Trophoblast cell (in vitro differentiated cells and primary cell): ENCODE results near the gene METTL26.
A peak's percentile ranks its signal among the peaks of the same experiment; 100 is the strongest.

Source experiments
- DNase-seq, 2 donors: peaks; one replicate each; pipeline ENCODE4 v3.0.0-alpha.2; 2016
- H2AFZ ChIP-seq: 2 replicates; pipeline ENCODE4 v1.6.1; 2013; ENCODE audit warnings: low read length, moderate library complexity, mild to moderate bottlenecking; ENCODE audit not compliant: insufficient read depth, poor library complexity
- H2AK5ac ChIP-seq: 2 replicates; pipeline ENCODE4 v1.6.1; 2013; ENCODE audit warnings: mild to moderate bottlenecking, low read length
- H2BK120ac ChIP-seq: 2 replicates; pipeline ENCODE4 v1.6.1; 2013; ENCODE audit warnings: low read length, mild to moderate bottlenecking, moderate library complexity; ENCODE audit not compliant: insufficient read depth, poor library complexity
- H2BK12ac ChIP-seq: 2 replicates; pipeline ENCODE4 v1.6.1; 2013; ENCODE audit warnings: mild to moderate bottlenecking, low read length, moderate library complexity
- H2BK5ac ChIP-seq: 2 replicates; pipeline ENCODE4 v1.6.1; 2013; ENCODE audit warnings: low read length, low read depth, moderate library complexity, mild to moderate bottlenecking; ENCODE audit not compliant: poor library complexity
- H3K14ac ChIP-seq: 2 replicates; pipeline ENCODE4 v1.6.1; 2013; ENCODE audit warnings: mild to moderate bottlenecking, low read length
- H3K18ac ChIP-seq: 2 replicates; pipeline ENCODE4 v1.6.1; 2013; ENCODE audit warnings: mild to moderate bottlenecking, low read length
- H3K23ac ChIP-seq: 2 replicates; pipeline ENCODE4 v1.6.1; 2013; ENCODE audit warnings: low read length
- H3K27ac ChIP-seq: 2 replicates; pipeline ENCODE4 v1.5.1; 2013; ENCODE audit warnings: low read depth, mild to moderate bottlenecking, inconsistent platforms, low read length, moderate library complexity
- H3K27me3 ChIP-seq: 2 replicates; pipeline ENCODE4 v1.6.1; 2013; ENCODE audit warnings: inconsistent platforms, mild to moderate bottlenecking, low read length, moderate library complexity; ENCODE audit not compliant: insufficient read depth
- H3K36me3 ChIP-seq, 2 experiments: 1 replicate in 1 of 2; 2 replicates in 1 of 2; pipeline ENCODE4 v1.6.1; 2013; ENCODE audit warnings: low read length in 2 of 2, mild to moderate bottlenecking in 2 of 2, moderate library complexity in 1 of 2; ENCODE audit not compliant: insufficient read depth in 2 of 2, control insufficient read depth in 1 of 2
- H3K4ac ChIP-seq: 2 replicates; pipeline ENCODE4 v1.6.1; 2013; ENCODE audit warnings: low read depth, mild to moderate bottlenecking, low read length, moderate library complexity
- H3K4me1 ChIP-seq, 2 experiments: 1 replicate in 1 of 2; 2 replicates in 1 of 2; pipeline ENCODE4 v1.6.1; 2013; ENCODE audit warnings: low read length in 2 of 2, mild to moderate bottlenecking in 2 of 2, moderate library complexity in 1 of 2; ENCODE audit not compliant: insufficient read depth in 2 of 2, control insufficient read depth in 1 of 2
- H3K4me2 ChIP-seq: 2 replicates; pipeline ENCODE4 v1.6.1; 2013; ENCODE audit warnings: inconsistent platforms, mild to moderate bottlenecking, low read length, moderate library complexity
- H3K4me3 ChIP-seq: 2 replicates; pipeline ENCODE4 v1.5.1; 2013; ENCODE audit warnings: mild to moderate bottlenecking, low read depth, low read length, inconsistent platforms
- H3K79me1 ChIP-seq: one replicate; pipeline ENCODE4 v1.6.1; 2013; ENCODE audit warnings: low read length
- H3K79me2 ChIP-seq: 2 replicates; pipeline ENCODE4 v1.6.1; 2013; ENCODE audit warnings: low read length, mild to moderate bottlenecking; ENCODE audit not compliant: control insufficient read depth, insufficient read depth, poor library complexity
- H3K9ac ChIP-seq: 2 replicates; pipeline ENCODE4 v1.6.1; 2013; ENCODE audit warnings: mild to moderate bottlenecking, low read length
- H3K9me3 ChIP-seq: 2 replicates; pipeline ENCODE4 v1.6.1; 2013; ENCODE audit warnings: low read depth, mild to moderate bottlenecking, control low read depth, inconsistent platforms, low read length; ENCODE audit not compliant: insufficient read depth
- H4K12ac ChIP-seq: 2 replicates; pipeline ENCODE4 v1.6.1; 2013; ENCODE audit warnings: low read depth, mild to moderate bottlenecking, low read length, moderate library complexity
- H4K8ac ChIP-seq: 2 replicates; pipeline ENCODE4 v1.6.1; 2013; ENCODE audit warnings: low read depth, mild to moderate bottlenecking, low read length, moderate library complexity
- H4K91ac ChIP-seq: one replicate; pipeline ENCODE4 v1.6.1; 2013; ENCODE audit warnings: low read depth, mild to moderate bottlenecking, low read length, moderate library complexity
- WGBS: extraction: QIAGEN DNeasy Blood & Tissue Kit; methylation state at CpG from one replicate; pipeline ENCODE4 v1.1.7; 2013; ENCODE audit warnings: missing lambda C conversion rate; ENCODE audit not compliant: insufficient read length, insufficient coverage; ENCODE audit errors: extremely low coverage; 5-methylcytosine and 5-hydroxymethylcytosine counted together

Gene METTL26

DNA sequence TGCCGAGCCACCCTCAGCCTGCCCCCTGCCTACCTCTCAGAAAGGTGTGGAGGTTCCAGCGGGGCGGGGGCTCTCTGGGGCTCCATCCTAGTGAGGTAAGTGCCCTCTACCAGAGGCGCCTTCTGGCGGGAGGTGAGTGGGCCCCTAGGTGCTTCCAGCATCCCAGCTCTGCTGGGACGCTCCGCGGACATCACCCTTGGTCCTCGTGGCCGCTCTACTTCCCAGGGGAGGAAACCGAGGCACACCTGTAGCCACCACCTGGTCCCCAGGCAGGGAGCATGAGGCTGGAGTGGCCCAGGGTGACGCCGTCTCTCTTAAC, 6.9 kb upstream of the METTL26 start:
- Histone ChIP-seq H3K79me2 (peaks cover 5% of the 10 kb centered on the region), H3K4ac (no peak overlapping the region), H2AK5ac (peak overlapping the region; percentile 10), H2BK12ac (peak overlapping the region; percentile 9), H3K79me1 (peaks cover 10% of the 10 kb centered on the region), H3K9ac (no peak overlapping the region), H4K8ac (no peak overlapping the region), H3K4me3 (no peak overlapping the region), H3K23ac (no peak overlapping the region), H3K9me3 (peaks cover 1% of the 10 kb centered on the region), H3K4me2 (peak overlapping the region; percentile 72), H4K12ac (no peak overlapping the region), H4K91ac (peak overlapping the region; percentile 2), H3K18ac (no peak overlapping the region), H3K27ac (no peak overlapping the region), H3K36me3 (peaks cover 0 to 4% of the 10 kb centered on the region in 2 experiments), H3K14ac (no peak overlapping the region), H3K27me3 (no peaks in the 10 kb centered on the region), H2AFZ (no peak overlapping the region), H2BK120ac (no peak overlapping the region), H2BK5ac (no peak overlapping the region), H3K4me1 (peaks cover 14 to 29% of the 10 kb centered on the region in 2 experiments)
- WGBS, result no CpG with 5 or more reads among the region's 13 CpGs
- DNase-seq, result no peak

DNA sequence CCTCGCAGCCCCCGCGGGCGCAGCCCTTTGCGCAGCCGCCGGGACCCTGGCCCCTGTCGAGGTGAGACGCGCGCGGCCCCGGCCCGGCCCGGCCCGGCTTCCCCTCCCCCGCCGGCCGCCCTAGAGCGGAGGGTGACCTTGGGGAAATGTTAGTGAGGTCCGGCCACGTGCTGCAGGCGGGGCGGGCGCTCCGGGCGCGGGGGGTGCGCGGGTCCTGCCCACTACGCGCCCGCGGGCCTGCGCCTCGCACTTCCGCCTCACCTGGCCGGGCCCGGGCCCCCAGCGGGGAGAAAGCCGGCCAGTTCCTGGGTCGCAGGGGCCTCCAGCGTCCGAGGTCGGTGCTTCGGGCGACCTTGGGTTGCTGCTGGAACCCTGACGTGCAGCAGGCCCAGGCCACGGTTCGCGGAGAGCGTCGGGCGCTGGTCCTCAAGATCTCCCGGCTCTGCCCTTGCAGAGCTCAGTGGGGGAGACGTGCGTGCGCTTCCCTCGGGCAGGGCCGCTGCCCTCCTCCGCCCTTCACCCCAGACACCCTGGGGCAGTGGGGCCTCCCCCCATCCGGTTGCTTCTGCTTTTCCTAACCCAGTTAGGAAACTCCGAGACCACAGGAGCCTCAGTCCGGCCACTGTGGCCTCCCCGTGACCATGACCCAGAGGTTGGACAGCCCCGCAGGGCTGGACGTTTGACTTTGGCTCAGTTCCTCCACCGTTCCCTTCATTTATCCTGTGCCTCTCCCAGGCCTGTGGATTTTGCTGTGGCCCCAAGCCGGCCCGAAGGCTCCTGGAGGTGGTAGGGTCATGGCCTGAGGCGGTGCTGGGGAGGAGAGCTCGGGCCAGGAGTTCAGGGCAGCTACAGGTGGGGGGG, 6.3 kb upstream of the METTL26 start:
- peak overlapping the region; percentile 9 for H2BK12ac ChIP-seq
- peak overlapping the region; percentile 39 for H4K12ac ChIP-seq
- peaks cover 1% of the 10 kb centered on the region for H3K9me3 ChIP-seq
- peak overlapping the region; percentile 76 for H3K4me3 ChIP-seq
- H2BK5ac ChIP-seq, result no peak overlapping the region
- H3K27ac ChIP-seq, result no peak overlapping the region
- H3K27me3 ChIP-seq, result no peaks in the 10 kb centered on the region
- H3K4ac ChIP-seq, result peak overlapping the region; percentile 3
- peaks cover 5% of the 10 kb centered on the region for H3K79me2 ChIP-seq
- peak; percentile 50 to 57 for DNase-seq
- peak overlapping the region; percentile 65 for H4K91ac ChIP-seq
- peak overlapping the region; percentile 78 for H2AFZ ChIP-seq
- H3K36me3 ChIP-seq, result peaks cover 0 to 4% of the 10 kb centered on the region in 2 experiments
- H2AK5ac ChIP-seq, result peak overlapping the region; percentile 10
- no peak overlapping the region for H3K23ac ChIP-seq
- peak overlapping the region; percentile 51 for H3K14ac ChIP-seq
- peak overlapping the region; percentile 72 for H3K4me2 ChIP-seq
- H4K8ac ChIP-seq, result peak overlapping the region; percentile 57
- H3K9ac ChIP-seq, result no peak overlapping the region
- H3K18ac ChIP-seq, result peak overlapping the region; percentile 23
- H2BK120ac ChIP-seq, result peak overlapping the region; percentile 16
- H3K79me1 ChIP-seq, result peaks cover 12% of the 10 kb centered on the region
- WGBS, result no CpG with 5 or more reads among the region's 72 CpGs
- peaks cover 16 to 31% of the 10 kb centered on the region in 2 experiments for H3K4me1 ChIP-seq

DNA sequence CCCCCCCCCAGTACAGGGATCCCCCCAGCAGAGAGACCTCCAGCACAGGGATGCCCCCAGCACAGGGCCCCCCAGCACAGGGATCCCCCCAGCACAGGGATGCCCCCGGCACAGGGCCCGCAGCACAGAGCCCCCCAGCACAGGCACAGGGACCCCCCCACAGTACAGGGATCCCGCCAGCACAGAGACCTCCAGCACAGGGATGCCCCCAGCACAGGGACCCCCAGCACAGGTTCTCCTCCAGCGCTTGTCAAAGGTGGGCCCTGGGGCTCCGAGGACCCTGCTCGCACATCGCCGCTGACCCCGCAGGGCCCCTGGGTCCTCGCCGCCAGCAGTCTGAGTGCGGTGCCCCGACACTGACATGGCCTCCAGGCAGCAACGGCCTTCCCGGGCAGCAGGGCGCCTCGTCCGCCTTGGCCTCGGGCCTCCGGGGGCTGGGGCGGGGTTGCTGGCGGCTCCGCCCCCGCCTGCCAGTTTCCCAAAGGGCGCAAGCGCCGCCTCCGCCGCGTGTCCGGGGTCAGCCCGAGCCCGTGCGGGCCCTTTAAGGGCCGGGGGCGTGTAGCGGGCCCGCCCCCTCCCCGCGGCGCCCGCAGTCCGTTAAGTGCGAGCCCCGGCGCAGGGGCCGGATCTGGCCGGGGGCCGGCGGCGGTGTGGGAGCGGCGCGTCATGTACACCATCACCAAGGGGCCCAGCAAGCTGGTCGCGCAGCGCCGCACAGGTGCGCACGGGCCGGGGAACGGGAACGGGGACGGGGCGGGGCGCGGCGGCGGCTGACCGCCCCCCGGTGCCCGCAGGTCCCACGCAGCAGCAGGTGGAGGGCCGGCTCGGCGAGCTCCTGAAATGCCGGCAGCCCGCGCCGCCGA, 5.5 kb upstream of the METTL26 start, which contains the start of gene MCRIP2:
TSS of gene MCRIP2 (plus strand) at position 503 of the 863 bp plus-strand sequence. CDS start at position 667, 164 bp downstream.
- H4K12ac ChIP-seq, result peak within 1 kb of the TSS; percentile 46
- H3K79me2 ChIP-seq, result peaks cover 7% of the 10 kb centered on the region
- H3K27ac ChIP-seq, result no peak within 1 kb of the TSS
- no peaks in the 10 kb centered on the region for H3K27me3 ChIP-seq
- no CpG with 5 or more reads among the region's 81 CpGs for WGBS
- peak within 1 kb of the TSS; percentile 80 for H3K4ac ChIP-seq
- H3K14ac ChIP-seq, result peak within 1 kb of the TSS; percentile 54
- peak within 1 kb of the TSS; percentile 80 for H4K8ac ChIP-seq
- H3K36me3 ChIP-seq, result no peaks in the 10 kb centered on the region
- peak within 1 kb of the TSS; percentile 78 for H2AFZ ChIP-seq
- peaks cover 1% of the 10 kb centered on the region for H3K9me3 ChIP-seq
- H3K4me1 ChIP-seq, result peaks cover 16 to 33% of the 10 kb centered on the region in 2 experiments
- peak; percentile 79 to 80 for DNase-seq
- H3K4me3 ChIP-seq, result peak within 1 kb of the TSS; percentile 76
- H3K18ac ChIP-seq, result peak within 1 kb of the TSS; percentile 40
- H2BK12ac ChIP-seq, result peak within 1 kb of the TSS; percentile 42
- peak within 1 kb of the TSS; percentile 47 for H3K9ac ChIP-seq
- H4K91ac ChIP-seq, result peak within 1 kb of the TSS; percentile 65
- H3K79me1 ChIP-seq, result peaks cover 17% of the 10 kb centered on the region
- peak within 1 kb of the TSS; percentile 64 for H2BK5ac ChIP-seq
- H3K23ac ChIP-seq, result no peak within 1 kb of the TSS
- H2BK120ac ChIP-seq, result peak within 1 kb of the TSS; percentile 18
- peak within 1 kb of the TSS; percentile 72 for H3K4me2 ChIP-seq
- H2AK5ac ChIP-seq, result peak within 1 kb of the TSS; percentile 7

DNA sequence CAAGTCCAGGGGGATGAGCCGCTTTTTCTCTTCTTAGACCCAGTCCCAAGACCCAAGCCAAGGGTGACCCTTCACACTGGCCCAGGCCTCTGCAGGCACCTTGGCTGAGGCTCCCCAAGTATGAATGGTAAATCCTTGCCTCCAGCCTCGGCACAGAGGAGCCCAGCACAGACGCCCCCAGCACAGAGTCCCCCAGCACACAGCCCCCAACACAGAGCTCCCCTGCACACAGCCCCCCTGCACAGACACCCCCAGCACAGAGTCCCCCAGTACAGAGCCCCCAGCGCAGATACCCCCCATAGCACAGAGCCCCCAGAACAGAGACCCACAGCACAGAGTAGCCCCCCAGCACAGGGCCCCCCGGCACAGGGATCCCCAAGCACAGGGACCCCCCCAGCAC, 4.5 kb upstream of the METTL26 start:
- H2BK12ac ChIP-seq, result no peak overlapping the region
- no peak overlapping the region for H3K4me2 ChIP-seq
- WGBS, result no CpG with 5 or more reads among the region's 5 CpGs
- DNase-seq, result no peak
- H3K18ac ChIP-seq, result no peak overlapping the region
- peaks cover 23% of the 10 kb centered on the region for H3K79me1 ChIP-seq
- H3K4me1 ChIP-seq, result peaks cover 16 to 25% of the 10 kb centered on the region in 2 experiments
- H2BK5ac ChIP-seq, result no peak overlapping the region
- H3K27ac ChIP-seq, result no peak overlapping the region
- H3K23ac ChIP-seq, result no peak overlapping the region
- no peaks in the 10 kb centered on the region for H3K27me3 ChIP-seq
- peak overlapping the region; percentile 7 for H4K91ac ChIP-seq
- H2AFZ ChIP-seq, result no peak overlapping the region
- H3K36me3 ChIP-seq, result no peaks in the 10 kb centered on the region
- peaks cover 12% of the 10 kb centered on the region for H3K79me2 ChIP-seq
- no peak overlapping the region for H3K14ac ChIP-seq
- no peak overlapping the region for H2AK5ac ChIP-seq
- H3K9me3 ChIP-seq, result peaks cover 1% of the 10 kb centered on the region
- no peak overlapping the region for H4K12ac ChIP-seq
- no peak overlapping the region for H3K4ac ChIP-seq
- no peak overlapping the region for H2BK120ac ChIP-seq
- H3K4me3 ChIP-seq, result no peak overlapping the region
- H4K8ac ChIP-seq, result no peak overlapping the region
- H3K9ac ChIP-seq, result no peak overlapping the region
